ENCODE data around the gene GSG1.

Gene GSG1

DNA sequence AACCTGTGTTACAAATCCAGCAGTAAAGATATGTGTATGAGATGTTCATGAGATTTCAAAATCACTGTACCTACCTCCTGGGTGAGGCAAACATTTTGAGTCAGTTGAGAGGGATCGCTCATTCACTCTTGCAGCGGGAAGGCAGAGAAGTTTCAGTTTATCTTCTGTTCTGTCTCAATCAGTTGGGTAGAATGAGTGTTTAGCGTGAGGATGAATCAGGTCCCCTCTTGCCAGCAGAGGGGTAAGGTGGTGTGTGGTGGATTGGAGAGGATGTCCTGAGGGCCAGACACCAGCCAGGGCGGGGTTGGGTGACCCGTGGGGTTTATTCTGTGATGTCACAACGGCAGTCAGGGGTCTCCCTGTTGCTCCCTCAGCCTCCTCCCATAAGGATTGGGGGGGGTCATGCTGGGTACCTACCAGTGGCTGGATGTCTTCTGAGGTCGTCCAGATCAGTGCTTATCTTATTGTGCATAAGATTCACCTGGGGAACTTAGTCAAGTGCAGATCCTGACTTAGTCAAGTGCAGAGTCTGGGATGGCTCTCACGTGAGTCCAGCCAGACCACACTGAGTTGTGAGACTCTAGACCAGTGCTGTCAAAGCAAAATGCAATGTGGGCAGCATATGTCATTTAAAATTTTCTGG is at the start of gene GSG1:
Gene GSG1, minus strand, starts transcription at position 277 of the 643 bp plus-strand sequence. Its CDS starts 155 bp downstream, at position 122.
- H3K4me3 ChIP-seq (ENCODE audit: low read length) = no peak within 1 kb of the TSS
- TF ChIP-seq ZNF274 (IDR thresholded peaks at IDR 0.05; ENCODE audit: low read depth, low read length) = no peak

DNA sequence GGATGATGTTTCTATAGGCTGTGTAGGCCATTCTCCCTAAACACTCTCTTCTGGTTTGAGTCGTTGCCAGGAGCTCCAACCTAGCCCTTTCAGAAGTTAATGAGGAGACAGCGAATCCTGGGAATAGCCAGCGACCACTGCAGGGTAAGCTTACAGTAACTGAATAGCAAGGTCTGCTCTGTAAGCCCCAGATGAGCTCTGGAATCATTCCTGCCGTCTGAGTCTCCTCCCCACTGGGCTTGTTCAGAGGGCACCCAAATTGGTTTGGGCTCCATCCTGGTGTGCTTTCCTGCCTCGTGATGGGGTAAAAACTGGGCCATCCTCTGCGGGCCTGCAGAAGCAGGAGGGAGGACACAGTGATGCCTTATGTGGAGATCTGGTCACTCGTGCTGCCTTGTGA is 49.7 kb upstream of the GSG1 start:
- no peak overlapping the region for H3K4me3 ChIP-seq (ENCODE audit: low read length)
- no peak for TF ChIP-seq ZNF274 (IDR thresholded peaks at IDR 0.05; ENCODE audit: low read depth, low read length)

GRCh38 chr12:13152756-13153155 is 49.3 kb upstream of the GSG1 start:
- TF ChIP-seq ZNF274 (IDR thresholded peaks at IDR 0.05; ENCODE audit: low read depth, low read length) = no peak
- no peak overlapping the region for H3K4me3 ChIP-seq (ENCODE audit: low read length)

DNA sequence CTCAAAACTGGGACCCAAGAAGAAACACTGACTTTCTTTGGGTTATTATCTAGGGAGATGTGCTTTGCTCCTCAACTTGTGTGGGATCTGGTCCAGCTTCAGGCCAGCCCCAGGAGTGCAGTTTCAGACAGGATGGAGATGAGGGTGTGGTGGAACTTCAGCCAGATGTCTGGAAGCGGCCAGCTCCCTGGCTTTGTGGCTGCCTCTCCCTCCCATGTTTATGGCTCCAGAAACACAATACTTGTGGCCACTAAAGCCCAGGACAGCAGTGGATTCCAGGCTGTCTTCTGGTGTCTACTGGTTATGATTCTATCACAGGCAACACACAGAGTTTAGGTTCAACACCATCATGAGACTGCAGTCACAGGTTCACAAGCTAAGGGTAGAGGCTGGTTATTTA is 48.8 kb upstream of the GSG1 start:
- TF ChIP-seq ZNF274 (IDR thresholded peaks at IDR 0.05; ENCODE audit: low read depth, low read length) = no peak

DNA sequence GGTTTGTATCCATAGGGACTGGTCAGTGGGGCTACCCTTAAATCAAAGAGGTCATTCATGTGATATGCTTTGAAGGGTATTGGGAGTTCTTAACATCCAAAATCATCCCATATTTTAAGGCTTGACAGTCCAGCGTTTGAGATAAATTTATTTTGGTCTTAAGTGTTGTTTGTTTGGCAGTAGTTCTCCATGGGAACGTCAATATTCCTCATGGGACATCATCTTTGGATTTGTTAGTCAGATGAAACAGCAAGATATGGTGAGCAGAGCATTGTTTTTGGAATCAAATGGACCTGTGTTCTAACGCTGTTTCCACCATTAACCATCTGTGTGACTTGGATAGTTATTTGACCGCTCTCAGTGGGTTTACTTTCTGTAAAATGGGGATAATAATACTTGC is 45.9 kb upstream of the GSG1 start:
- TF ChIP-seq ZNF274 (IDR thresholded peaks at IDR 0.05; ENCODE audit: low read depth, low read length) = no peak
- no peak overlapping the region for H3K4me3 ChIP-seq (ENCODE audit: low read length)

More for the DNA sequence above, 48.8 kb upstream of the GSG1 start:
- no peak overlapping the region for H3K4me3 ChIP-seq (ENCODE audit: low read length)

DNA sequence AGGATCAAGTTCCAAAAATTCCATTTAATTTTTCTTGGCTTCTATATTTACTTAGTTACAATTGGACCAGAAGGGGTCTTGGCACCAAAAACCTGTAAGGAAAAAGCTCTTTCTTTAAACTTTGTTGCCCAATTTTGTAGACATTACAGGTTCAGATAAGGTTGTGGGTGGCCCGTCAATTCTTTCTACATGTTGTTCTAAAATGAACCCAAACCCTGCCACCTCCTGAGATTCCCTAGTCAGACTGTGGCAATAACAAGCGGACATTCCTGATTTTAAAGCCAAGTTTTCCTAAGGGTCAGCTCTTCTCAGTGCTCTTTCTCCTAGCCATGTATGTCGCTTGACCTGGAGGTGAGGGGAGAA is 45.0 kb upstream of the GSG1 start:
- TF ChIP-seq ZNF274 (IDR thresholded peaks at IDR 0.05; ENCODE audit: low read depth, low read length) = no peak
- no peak overlapping the region for H3K4me3 ChIP-seq (ENCODE audit: low read length)

- H3K4me3 ChIP-seq (ENCODE audit: low read length) = no peak overlapping the region
- TF ChIP-seq ZNF274 (IDR thresholded peaks at IDR 0.05; ENCODE audit: low read depth, low read length) = no peak
These were observed 44.4 kb upstream of the GSG1 start for GRCh38 chr12:13147688-13148484.

- no peak overlapping the region for H3K4me3 ChIP-seq (ENCODE audit: low read length)
- TF ChIP-seq ZNF274 (IDR thresholded peaks at IDR 0.05; ENCODE audit: low read depth, low read length) = no peak
These were observed 43.0 kb upstream of the GSG1 start for GRCh38 chr12:13146336-13146938.

DNA sequence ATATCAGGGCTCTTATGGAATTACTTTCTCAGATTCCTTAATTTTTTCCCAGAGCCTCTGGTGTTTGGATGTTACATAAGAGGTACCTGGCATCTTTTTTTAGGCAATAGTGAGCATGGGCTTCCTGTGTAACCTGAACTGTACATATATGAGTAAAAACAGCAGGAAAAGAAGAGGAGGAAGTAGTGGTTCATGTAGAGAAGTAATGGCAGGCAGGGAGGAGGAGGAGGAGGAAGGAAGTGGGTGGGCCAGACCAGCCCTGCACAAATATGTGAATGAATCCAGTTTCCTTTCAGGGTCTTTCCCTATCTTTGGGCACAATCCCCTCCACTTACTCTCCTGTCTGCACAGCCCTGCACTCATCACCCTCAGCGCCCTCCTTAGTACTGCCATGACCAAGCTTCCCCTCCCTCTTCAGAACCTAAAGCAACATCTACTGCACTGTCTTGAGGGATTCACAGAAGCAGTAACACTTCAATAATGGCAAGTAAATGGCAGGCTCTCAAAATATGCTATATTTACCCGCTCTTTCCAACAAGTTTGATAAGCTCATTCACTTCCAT is 40.9 kb upstream of the GSG1 start:
- TF ChIP-seq ZNF274 (IDR thresholded peaks at IDR 0.05; ENCODE audit: low read depth, low read length) = no peak
- H3K4me3 ChIP-seq (ENCODE audit: low read length) = no peak overlapping the region

- no peak overlapping the region for H3K4me3 ChIP-seq (ENCODE audit: low read length)
- no peak for TF ChIP-seq ZNF274 (IDR thresholded peaks at IDR 0.05; ENCODE audit: low read depth, low read length)
These were observed 39.3 kb upstream of the GSG1 start for GRCh38 chr12:13142747-13143146.

GRCh38 chr12:13141686-13142085 is 38.2 kb upstream of the GSG1 start:
- no peak overlapping the region for H3K4me3 ChIP-seq (ENCODE audit: low read length)
- TF ChIP-seq ZNF274 (IDR thresholded peaks at IDR 0.05; ENCODE audit: low read depth, low read length) = no peak

- no peak for TF ChIP-seq ZNF274 (IDR thresholded peaks at IDR 0.05; ENCODE audit: low read depth, low read length)
- no peak overlapping the region for H3K4me3 ChIP-seq (ENCODE audit: low read length)
These were observed 32.1 kb upstream of the GSG1 start for GRCh38 chr12:13135371-13136178.

DNA sequence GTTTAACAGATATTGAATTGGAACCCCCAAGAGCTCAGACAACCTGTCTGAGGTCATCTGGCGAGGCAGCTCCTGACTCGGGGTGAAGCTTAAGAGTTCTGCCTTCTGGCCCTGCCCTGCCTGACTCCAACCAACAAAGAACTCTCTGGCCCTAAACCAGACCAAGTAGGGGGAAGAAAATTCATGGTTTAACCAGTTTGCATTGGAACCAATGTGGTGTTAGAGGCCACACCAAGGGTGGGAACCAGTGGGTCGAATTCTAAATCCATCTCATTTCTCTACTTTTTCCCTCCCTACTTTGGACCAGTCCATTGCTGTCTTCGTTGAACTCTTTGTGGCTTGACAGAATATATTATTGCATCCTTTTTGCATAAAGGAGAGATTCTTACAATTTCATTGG is 30.4 kb upstream of the GSG1 start:
- no peak overlapping the region for H3K4me3 ChIP-seq (ENCODE audit: low read length)
- TF ChIP-seq ZNF274 (IDR thresholded peaks at IDR 0.05; ENCODE audit: low read depth, low read length) = no peak

GRCh38 chr12:13130981-13131380 is 27.5 kb upstream of the GSG1 start:
- TF ChIP-seq ZNF274 (IDR thresholded peaks at IDR 0.05; ENCODE audit: low read depth, low read length) = no peak
- no peak overlapping the region for H3K4me3 ChIP-seq (ENCODE audit: low read length)

Data from GM08714 (cell line).